Lower leg skin (tissue), 4 donors: ENCODE measurements around the gene LAIR2. TPM values are rescaled to one million over a fixed set of nuclear protein-coding genes. Genes with fewer than 3 reads are reported as not detected.
"Not testable (repeated sequence)": the region's sequence is repeated elsewhere in the genome, so short reads cannot be mapped to it uniquely, and the experiment has no call there.

ENCODE experiments used
- DNase-seq, 2 donors: peaks; one replicate each; pipeline ENCODE4 v3.0.0-alpha.2; 2019; ENCODE audit warnings: low spot score in 2 of 2
- H3K4me3 ChIP-seq: fragments of 200-600 bp; sonication (generic); 2 replicates; pipeline ENCODE4 v1.5.1; 2017; ENCODE audit warnings: mild to moderate bottlenecking, low read depth; ENCODE audit not compliant: poor library complexity, severe bottlenecking
- CTCF ChIP-seq, 3 donors: fragments of 450-650 bp; IDR thresholded peaks; one replicate each; pipeline ENCODE4 v1.5.1; 2016; ENCODE audit warnings: antibody characterized with exemption in 3 of 3, mild to moderate bottlenecking in 3 of 3, moderate library complexity in 2 of 3
- POLR2A ChIP-seq, 2 donors: fragments of 450-650 bp; IDR thresholded peaks; one replicate each; pipeline ENCODE4 v1.6.1; 2016 to 2017; ENCODE audit warnings: antibody characterized with exemption in 2 of 2, mild to moderate bottlenecking in 1 of 2, moderate library complexity in 1 of 2
- WGBS, 2 donors: methylation state at CpG; one replicate each; pipeline ENCODE4 v1.1.5; 2018; 5-methylcytosine and 5-hydroxymethylcytosine counted together
- intact Hi-C: fragments of 100-400 bp; cut with DNase I; formaldehyde crosslinking; loops from one replicate; pipeline ENCODE4 v1.15.0; 2023; ENCODE audit warnings: low total_unique reads
- total RNA-seq, 4 donors: library from RNA; depleted of rRNA; stranded (reverse); fragments of >200 nt; gene quantifications; one replicate each; pipeline ENCODE4 v1.1.0, GENCODE V29; 2016

The LAIR2 gene
- total RNA-seq, 4 donors from 2014 or later = not detected

- 73 to 89% methylated on average over 10 of the region's 10 CpGs for WGBS, 2 donors
- intact Hi-C loops = no loop called here
- H3K4me3 ChIP-seq = no peak overlapping the region
- no peak for DNase-seq
- TF ChIP-seq POLR2A (IDR thresholded peaks at IDR 0.05) = no peak
Measured at GRCh38 chr19:54506079-54506478, 3.4 kb downstream of the LAIR2 start.

- H3K4me3 ChIP-seq, DNase-seq, intact Hi-C loops: not testable (repeated sequence)
- 69 to 70% methylated on average over 11 to 12 of the region's 15 CpGs for WGBS, 2 donors
Measured at GRCh38 chr19:54507038-54507717, 4.5 kb downstream of the LAIR2 start.

- DNase-seq = no peak
- TF ChIP-seq CTCF (IDR thresholded peaks at IDR 0.05) (no peak), POLR2A (IDR thresholded peaks at IDR 0.05) (no peak)
- no peak overlapping the region for H3K4me3 ChIP-seq
- intact Hi-C loops = no loop called here
- WGBS, 2 donors = 49 to 56% methylated on average over 12 of the region's 12 CpGs
Measured at GRCh38 chr19:54507824-54508223, 5.2 kb downstream of the LAIR2 start.

- 100% methylated on average over 1 of the region's 3 CpGs for WGBS, 2 donors
- intact Hi-C loops, H3K4me3 ChIP-seq, DNase-seq: not testable (repeated sequence)
Measured at GRCh38 chr19:54508487-54508886, 5.9 kb downstream of the LAIR2 start.

GRCh38 chr19:54509200-54509940, 6.7 kb downstream of the LAIR2 start:
- DNase-seq, H3K4me3 ChIP-seq, intact Hi-C loops: not testable (repeated sequence)
- WGBS, 2 donors = 36 to 89% methylated on average over 5 to 15 of the region's 21 CpGs

GRCh38 chr19:54515156-54515555, 12.5 kb downstream of the LAIR2 start:
- peak in 1 of 2 donors; percentile 17 for DNase-seq
- intact Hi-C loops = no loop called here
- TF ChIP-seq CTCF (IDR thresholded peaks at IDR 0.05) (no peak), POLR2A (IDR thresholded peaks at IDR 0.05) (no peak)
- no peak overlapping the region for H3K4me3 ChIP-seq
- WGBS, 2 donors = 55 to 60% methylated on average over 3 of the region's 3 CpGs

GRCh38 chr19:54517483-54517882, 14.9 kb downstream of the LAIR2 start:
- no peak overlapping the region for H3K4me3 ChIP-seq
- intact Hi-C loops = no loop called here
- DNase-seq = no peak
- TF ChIP-seq POLR2A (IDR thresholded peaks at IDR 0.05) (no peak), CTCF (IDR thresholded peaks at IDR 0.05) (no peak)
- WGBS, 2 donors = 2% methylated on average over 4 of the region's 4 CpGs

GRCh38 chr19:54518844-54519243, 16.2 kb downstream of the LAIR2 start:
- intact Hi-C loops = no loop called here

More at GRCh38 chr19:54518844-54519243, 16.2 kb downstream of the LAIR2 start:
- no peak for DNase-seq
- WGBS, 2 donors = 63 to 65% methylated on average over 5 of the region's 5 CpGs
- TF ChIP-seq CTCF (IDR thresholded peaks at IDR 0.05) = no peak
- no peak for TF ChIP-seq POLR2A (IDR thresholded peaks at IDR 0.05)
- no peak overlapping the region for H3K4me3 ChIP-seq
